Osteoblast (primary cell): Measurements from ENCODE around the gene PLCL1. TPM values are rescaled to one million over a fixed set of nuclear protein-coding genes. Genes with fewer than 3 reads are reported as not detected.

Experiments
- DNase-seq: peaks from one replicate; pipeline ENCODE4 v3.0.0; 2011; ENCODE audit warnings: low spot score, mixed read lengths; ENCODE audit not compliant: insufficient read length; ENCODE audit errors: missing footprints
- H2AFZ ChIP-seq: 2 replicates; pipeline ENCODE4 v1.6.0; 2011; ENCODE audit warnings: mild to moderate bottlenecking, low read length
- H3K27ac ChIP-seq: 2 replicates; pipeline ENCODE4 v1.5.1; 2011; ENCODE audit warnings: mild to moderate bottlenecking, low read depth, low read length, moderate library complexity
- H3K27me3 ChIP-seq: 2 replicates; pipeline ENCODE4 v1.6.0; 2012; ENCODE audit warnings: mild to moderate bottlenecking, control low read depth, inconsistent platforms, low read length, moderate library complexity; ENCODE audit not compliant: insufficient read depth
- H3K36me3 ChIP-seq: 2 replicates; pipeline ENCODE4 v1.5.1; 2011; ENCODE audit warnings: mild to moderate bottlenecking, low read length, control low read depth, moderate library complexity; ENCODE audit not compliant: insufficient read depth
- H3K4me1 ChIP-seq: 2 replicates; pipeline ENCODE4 v1.5.1; 2011; ENCODE audit warnings: mild to moderate bottlenecking, low read length, control low read depth, moderate library complexity; ENCODE audit not compliant: insufficient read depth
- H3K4me2 ChIP-seq: 2 replicates; pipeline ENCODE4 v1.6.0; 2011; ENCODE audit warnings: mild to moderate bottlenecking, low read length; ENCODE audit not compliant: insufficient read depth
- H3K4me3 ChIP-seq: fragments of 200-600 bp; sonication (generic); 3 replicates; pipeline ENCODE4 v1.5.1; 2012; ENCODE audit warnings: mild to moderate bottlenecking, low read length, inconsistent platforms; ENCODE audit not compliant: insufficient read depth
- H3K79me2 ChIP-seq: 2 replicates; pipeline ENCODE4 v1.6.0; 2012; ENCODE audit warnings: mild to moderate bottlenecking, low read length, control low read depth, inconsistent platforms; ENCODE audit not compliant: insufficient read depth
- H3K9me3 ChIP-seq: 2 replicates; pipeline ENCODE4 v1.5.1; 2011; ENCODE audit warnings: low read depth, low read length, control low read depth
- H4K20me1 ChIP-seq: 2 replicates; pipeline ENCODE4 v1.6.0; 2012; ENCODE audit warnings: mild to moderate bottlenecking, low read length, control low read depth; ENCODE audit not compliant: insufficient read depth
- CTCF ChIP-seq: IDR thresholded peaks from 2 replicates; pipeline ENCODE4 v1.5.1; 2011; ENCODE audit warnings: mild to moderate bottlenecking, low read depth, low read length, moderate library complexity; ENCODE audit errors: extremely low read depth
- total RNA-seq: library from RNA; depleted of rRNA; stranded (reverse); fragments of >200 nt; gene quantifications from 2 replicates; pipeline ENCODE4 v1.2.3, GENCODE V29; 2012

Gene PLCL1
- total RNA-seq, 1 donor, result 4.0 TPM

- no peak for DNase-seq
- Histone ChIP-seq H3K27me3 (no peaks in the 10 kb centered on the region), H3K4me1 (no peaks in the 10 kb centered on the region), H3K36me3 (no peaks in the 10 kb centered on the region), H3K9me3 (no peaks in the 10 kb centered on the region), H3K4me3 (no peak overlapping the region), H3K79me2 (no peaks in the 10 kb centered on the region), H4K20me1 (no peaks in the 10 kb centered on the region), H2AFZ (no peak overlapping the region), H3K4me2 (no peak overlapping the region), H3K27ac (no peak overlapping the region)
- TF ChIP-seq CTCF, result no peak
Observed at GRCh38 chr2:198052741-198053140, 248.3 kb downstream of the PLCL1 start.

GRCh38 chr2:198053148-198053547 is 248.8 kb downstream of the PLCL1 start:
- H2AFZ ChIP-seq, result no peak overlapping the region
- H3K27me3 ChIP-seq, result no peaks in the 10 kb centered on the region
- no peaks in the 10 kb centered on the region for H3K4me1 ChIP-seq
- no peak overlapping the region for H3K27ac ChIP-seq
- no peaks in the 10 kb centered on the region for H3K79me2 ChIP-seq
- no peaks in the 10 kb centered on the region for H4K20me1 ChIP-seq
- no peaks in the 10 kb centered on the region for H3K36me3 ChIP-seq
- no peaks in the 10 kb centered on the region for H3K9me3 ChIP-seq
- no peak overlapping the region for H3K4me3 ChIP-seq
- H3K4me2 ChIP-seq, result no peak overlapping the region
- no peak for DNase-seq
- TF ChIP-seq CTCF, result no peak

- H3K4me1 ChIP-seq, result no peaks in the 10 kb centered on the region
- no peak overlapping the region for H3K27ac ChIP-seq
- no peaks in the 10 kb centered on the region for H3K9me3 ChIP-seq
- no peaks in the 10 kb centered on the region for H3K36me3 ChIP-seq
- no peaks in the 10 kb centered on the region for H3K79me2 ChIP-seq
- no peak overlapping the region for H3K4me3 ChIP-seq
- no peak overlapping the region for H3K4me2 ChIP-seq
- no peak overlapping the region for H2AFZ ChIP-seq
- no peaks in the 10 kb centered on the region for H4K20me1 ChIP-seq
- H3K27me3 ChIP-seq, result no peaks in the 10 kb centered on the region
- DNase-seq, result no peak
- no peak for TF ChIP-seq CTCF
Observed at GRCh38 chr2:198053776-198054175, 249.4 kb downstream of the PLCL1 start.

- Histone ChIP-seq H2AFZ (no peak overlapping the region), H3K4me1 (no peaks in the 10 kb centered on the region), H3K9me3 (no peaks in the 10 kb centered on the region), H3K4me3 (no peak overlapping the region), H3K27ac (no peak overlapping the region), H3K4me2 (no peak overlapping the region), H4K20me1 (no peaks in the 10 kb centered on the region), H3K27me3 (no peaks in the 10 kb centered on the region), H3K36me3 (no peaks in the 10 kb centered on the region), H3K79me2 (no peaks in the 10 kb centered on the region)
- DNase-seq, result peak; percentile 73
- TF ChIP-seq CTCF, result peak; percentile 65
Observed at GRCh38 chr2:198054299-198054698, 249.9 kb downstream of the PLCL1 start.
